ENCODE measurements around the gene ARF6.

The ARF6 gene

DNA sequence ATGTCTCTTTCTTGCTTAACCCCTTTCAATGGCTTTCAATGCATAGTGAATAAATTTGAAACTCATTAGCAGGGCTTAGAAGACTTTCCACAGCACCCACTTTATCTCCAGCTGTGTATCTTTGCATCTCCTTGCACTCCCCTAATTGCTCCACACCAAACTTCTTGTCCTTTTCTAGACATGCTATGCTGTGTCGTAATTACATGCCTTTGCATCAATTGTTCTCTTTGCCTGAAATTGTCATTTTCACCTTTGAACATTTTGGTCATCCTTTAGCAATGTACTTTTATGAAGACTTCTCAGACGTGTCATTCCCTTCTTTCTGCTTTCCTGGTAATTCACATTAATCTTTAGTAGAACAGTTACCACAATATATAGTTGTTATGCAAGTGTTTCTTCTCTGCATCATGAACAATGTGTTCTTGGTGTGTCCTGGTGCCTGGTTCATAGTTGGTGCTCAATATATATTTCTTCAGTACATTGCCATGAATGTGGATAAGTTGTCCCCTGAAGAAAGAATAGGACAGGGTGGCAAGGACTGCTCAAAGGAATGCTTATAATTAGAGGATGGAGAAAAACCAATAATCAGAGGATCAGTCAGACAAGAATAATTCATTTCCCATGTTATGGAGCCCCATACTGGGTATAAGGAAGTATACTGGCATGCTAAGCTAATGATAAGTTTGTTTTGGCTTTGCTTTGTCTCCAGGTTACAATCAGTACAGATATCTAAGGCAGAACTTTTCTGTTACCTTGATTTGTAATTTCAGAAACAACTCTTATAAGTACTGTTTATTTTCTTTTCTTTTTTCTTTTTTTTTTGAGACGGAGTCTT lies 27.2 kb downstream of the ARF6 start:
- TF ChIP-seq, protein P1, sequence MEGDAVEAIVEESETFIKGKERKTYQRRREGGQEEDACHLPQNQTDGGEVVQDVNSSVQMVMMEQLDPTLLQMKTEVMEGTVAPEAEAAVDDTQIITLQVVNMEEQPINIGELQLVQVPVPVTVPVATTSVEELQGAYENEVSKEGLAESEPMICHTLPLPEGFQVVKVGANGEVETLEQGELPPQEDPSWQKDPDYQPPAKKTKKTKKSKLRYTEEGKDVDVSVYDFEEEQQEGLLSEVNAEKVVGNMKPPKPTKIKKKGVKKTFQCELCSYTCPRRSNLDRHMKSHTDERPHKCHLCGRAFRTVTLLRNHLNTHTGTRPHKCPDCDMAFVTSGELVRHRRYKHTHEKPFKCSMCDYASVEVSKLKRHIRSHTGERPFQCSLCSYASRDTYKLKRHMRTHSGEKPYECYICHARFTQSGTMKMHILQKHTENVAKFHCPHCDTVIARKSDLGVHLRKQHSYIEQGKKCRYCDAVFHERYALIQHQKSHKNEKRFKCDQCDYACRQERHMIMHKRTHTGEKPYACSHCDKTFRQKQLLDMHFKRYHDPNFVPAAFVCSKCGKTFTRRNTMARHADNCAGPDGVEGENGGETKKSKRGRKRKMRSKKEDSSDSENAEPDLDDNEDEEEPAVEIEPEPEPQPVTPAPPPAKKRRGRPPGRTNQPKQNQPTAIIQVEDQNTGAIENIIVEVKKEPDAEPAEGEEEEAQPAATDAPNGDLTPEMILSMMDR (conservative IDR thresholded peaks at IDR 0.05; ENCODE audit: low read depth, low read length), result no peak
- no peak overlapping the region for H3K27ac ChIP-seq
- H3K4me3 ChIP-seq (IDR thresholded peaks at IDR 0.05; ENCODE audit: insufficient read depth, low read depth, low read length), result no peak overlapping the region
- H2AFZ ChIP-seq (ENCODE audit: low read depth), result no peak overlapping the region
- no peaks in the 10 kb centered on the region for H4K20me1 ChIP-seq (ENCODE audit: insufficient read depth)
- no peaks in the 10 kb centered on the region for H3K27me3 ChIP-seq (ENCODE audit: insufficient read depth, low read depth)
- H3K9ac ChIP-seq, result no peak overlapping the region
- H3K4me2 ChIP-seq, result no peak overlapping the region
- no peaks in the 10 kb centered on the region for H3K79me2 ChIP-seq (ENCODE audit: insufficient read depth, low read depth)
- H3K36me3 ChIP-seq (ENCODE audit: insufficient read depth), result no peaks in the 10 kb centered on the region
- H3K4me1 ChIP-seq (ENCODE audit: low read depth, poor library complexity, severe bottlenecking), result no peaks in the 10 kb centered on the region

- H3K4me3 ChIP-seq (IDR thresholded peaks at IDR 0.05; ENCODE audit: insufficient read depth, low read depth, low read length), result no peak overlapping the region
- TF ChIP-seq, protein P1 (conservative IDR thresholded peaks at IDR 0.05; ENCODE audit: low read depth, low read length), result no peak
- H3K79me2 ChIP-seq (ENCODE audit: insufficient read depth, low read depth), result no peaks in the 10 kb centered on the region
- H3K27me3 ChIP-seq (ENCODE audit: insufficient read depth, low read depth), result no peaks in the 10 kb centered on the region
- no peak overlapping the region for H3K27ac ChIP-seq
- no peak overlapping the region for H3K9ac ChIP-seq
- H3K4me1 ChIP-seq (ENCODE audit: low read depth, poor library complexity, severe bottlenecking), result no peaks in the 10 kb centered on the region
- no peak overlapping the region for H3K4me2 ChIP-seq
- H2AFZ ChIP-seq (ENCODE audit: low read depth), result no peak overlapping the region
- no peaks in the 10 kb centered on the region for H3K36me3 ChIP-seq (ENCODE audit: insufficient read depth)
- H4K20me1 ChIP-seq (ENCODE audit: insufficient read depth), result no peaks in the 10 kb centered on the region
These were observed 28.1 kb downstream of the ARF6 start for GRCh38 chr14:49920935-49921334.

DNA sequence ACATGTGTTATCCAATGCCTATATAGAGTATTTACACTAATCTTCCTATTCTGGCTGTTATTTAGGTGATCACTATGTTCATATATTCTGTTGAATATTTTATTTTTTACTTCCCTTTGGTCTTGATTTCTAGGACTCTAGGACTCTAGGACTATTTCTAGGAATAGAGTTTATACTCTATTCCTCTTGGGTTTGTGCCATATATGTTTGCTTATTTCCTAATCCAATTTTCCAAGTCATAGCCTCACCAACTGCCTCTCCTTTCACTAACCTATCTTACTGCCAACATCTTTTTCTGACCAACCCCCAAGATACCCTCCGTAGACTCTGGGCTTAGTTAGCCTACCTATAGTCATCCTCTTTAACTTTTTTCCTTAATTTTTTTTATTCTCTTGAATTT lies 28.5 kb downstream of the ARF6 start:
- Histone ChIP-seq H3K27ac (no peak overlapping the region), H3K36me3 (ENCODE audit: insufficient read depth) (no peaks in the 10 kb centered on the region), H4K20me1 (ENCODE audit: insufficient read depth) (no peaks in the 10 kb centered on the region), H3K4me2 (no peak overlapping the region), H3K4me3 (IDR thresholded peaks at IDR 0.05; ENCODE audit: insufficient read depth, low read depth, low read length) (no peak overlapping the region), H3K9ac (no peak overlapping the region), H3K27me3 (ENCODE audit: insufficient read depth, low read depth) (no peaks in the 10 kb centered on the region), H3K4me1 (ENCODE audit: low read depth, poor library complexity, severe bottlenecking) (no peaks in the 10 kb centered on the region), H3K79me2 (ENCODE audit: insufficient read depth, low read depth) (no peaks in the 10 kb centered on the region), H2AFZ (ENCODE audit: low read depth) (no peak overlapping the region)
- TF ChIP-seq, protein P1 (conservative IDR thresholded peaks at IDR 0.05; ENCODE audit: low read depth, low read length), result no peak

DNA sequence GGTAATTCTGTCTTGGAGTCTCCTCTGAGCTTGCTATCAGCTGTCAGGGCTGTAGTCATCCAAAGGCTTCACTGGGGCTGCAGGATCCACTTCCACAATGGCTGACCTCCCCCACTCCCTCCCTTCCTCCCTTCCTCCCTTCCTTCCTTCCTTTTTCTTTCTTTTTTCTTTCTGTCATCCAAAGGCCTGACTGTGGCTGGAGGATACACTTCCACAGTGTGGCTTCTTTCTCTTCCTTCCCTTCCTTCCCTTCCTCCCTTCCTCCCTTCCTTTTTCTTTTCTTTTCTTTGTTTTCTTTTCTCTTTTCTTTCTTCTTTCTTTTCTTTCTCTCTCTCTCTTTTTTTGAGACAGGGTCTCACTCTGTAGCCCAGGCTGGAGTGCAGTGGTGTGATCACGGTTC lies 30.6 kb downstream of the ARF6 start:
- no peak overlapping the region for H3K4me3 ChIP-seq (IDR thresholded peaks at IDR 0.05; ENCODE audit: insufficient read depth, low read depth, low read length)
- H3K4me2 ChIP-seq, result no peak overlapping the region
- no peaks in the 10 kb centered on the region for H3K27me3 ChIP-seq (ENCODE audit: insufficient read depth, low read depth)
- no peak overlapping the region for H2AFZ ChIP-seq (ENCODE audit: low read depth)
- H3K79me2 ChIP-seq (ENCODE audit: insufficient read depth, low read depth), result no peaks in the 10 kb centered on the region
- no peaks in the 10 kb centered on the region for H4K20me1 ChIP-seq (ENCODE audit: insufficient read depth)
- H3K9ac ChIP-seq, result no peak overlapping the region
- no peaks in the 10 kb centered on the region for H3K36me3 ChIP-seq (ENCODE audit: insufficient read depth)
- TF ChIP-seq, protein P1 (conservative IDR thresholded peaks at IDR 0.05; ENCODE audit: low read depth, low read length), result no peak
- H3K27ac ChIP-seq, result no peak overlapping the region
- no peaks in the 10 kb centered on the region for H3K4me1 ChIP-seq (ENCODE audit: low read depth, poor library complexity, severe bottlenecking)

Data from KMS-11 (cell line).